Right lobe of liver (tissue), 4 donors: ENCODE results near the gene EXOC3.

Source experiments
- POLR2A ChIP-seq: fragments of 450-650 bp; IDR thresholded peaks from one replicate; pipeline ENCODE4 v1.6.1; 2017; ENCODE audit warnings: antibody characterized with exemption, mild to moderate bottlenecking
- TF ChIP-seq, protein P1 (sequence below), 4 donors: fragments of 200-600 bp in 3 of 4; fragments of 450-650 bp in 1 of 4; IDR thresholded peaks; one replicate each; pipeline versions ENCODE4 v1.5.1 to v1.8.0; 2016 to 2022; ENCODE audit warnings: antibody characterized with exemption in 4 of 4, mild to moderate bottlenecking in 2 of 4
- donor health status: DM: no; HTN: no; CAD: no.
- donor health status: DM: no; HTN: no; CAD: no.
- donor health status: DM: no; HTN: yes; CAD: no.

DNA sequence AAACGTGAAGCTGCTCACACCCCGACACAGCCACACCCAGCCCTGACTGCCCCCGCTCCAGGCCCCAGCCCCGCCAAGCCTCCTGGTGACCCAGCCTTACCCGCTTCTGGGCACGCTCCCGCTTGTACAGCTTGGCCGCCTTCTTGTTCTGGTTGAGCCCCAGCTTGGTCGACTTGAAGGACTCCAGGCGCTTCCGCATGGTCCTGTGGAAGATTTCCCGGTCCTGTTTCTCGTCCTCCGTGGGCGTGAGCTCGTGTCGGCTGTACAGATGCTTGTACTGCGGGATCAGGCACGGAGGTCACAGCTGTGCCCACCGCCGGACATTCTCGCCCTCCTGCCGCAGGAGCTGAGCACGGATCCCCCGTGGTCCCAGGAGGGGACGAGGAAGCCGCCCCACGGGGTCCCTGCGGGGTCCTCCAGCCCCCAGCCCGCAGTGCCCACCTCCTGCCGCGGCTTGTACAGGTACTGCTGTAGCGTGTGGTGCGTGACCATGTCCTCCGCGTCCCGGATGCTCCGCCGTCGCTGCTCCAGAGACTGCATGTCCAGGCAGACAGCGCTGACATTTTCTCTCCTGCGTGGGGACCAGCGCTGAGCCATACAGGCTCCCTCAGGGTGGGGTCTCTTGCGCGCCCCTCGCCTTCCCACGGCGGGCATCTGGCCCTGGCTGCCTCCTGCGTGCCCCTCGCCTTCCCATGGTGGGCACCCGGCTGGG, 33.3 kb downstream of the EXOC3 start:
- TF ChIP-seq, protein P1, sequence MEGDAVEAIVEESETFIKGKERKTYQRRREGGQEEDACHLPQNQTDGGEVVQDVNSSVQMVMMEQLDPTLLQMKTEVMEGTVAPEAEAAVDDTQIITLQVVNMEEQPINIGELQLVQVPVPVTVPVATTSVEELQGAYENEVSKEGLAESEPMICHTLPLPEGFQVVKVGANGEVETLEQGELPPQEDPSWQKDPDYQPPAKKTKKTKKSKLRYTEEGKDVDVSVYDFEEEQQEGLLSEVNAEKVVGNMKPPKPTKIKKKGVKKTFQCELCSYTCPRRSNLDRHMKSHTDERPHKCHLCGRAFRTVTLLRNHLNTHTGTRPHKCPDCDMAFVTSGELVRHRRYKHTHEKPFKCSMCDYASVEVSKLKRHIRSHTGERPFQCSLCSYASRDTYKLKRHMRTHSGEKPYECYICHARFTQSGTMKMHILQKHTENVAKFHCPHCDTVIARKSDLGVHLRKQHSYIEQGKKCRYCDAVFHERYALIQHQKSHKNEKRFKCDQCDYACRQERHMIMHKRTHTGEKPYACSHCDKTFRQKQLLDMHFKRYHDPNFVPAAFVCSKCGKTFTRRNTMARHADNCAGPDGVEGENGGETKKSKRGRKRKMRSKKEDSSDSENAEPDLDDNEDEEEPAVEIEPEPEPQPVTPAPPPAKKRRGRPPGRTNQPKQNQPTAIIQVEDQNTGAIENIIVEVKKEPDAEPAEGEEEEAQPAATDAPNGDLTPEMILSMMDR (IDR thresholded peaks at IDR 0.05), result no peak
- TF ChIP-seq POLR2A, result no peak
